SK-N-SH treated with all-trans-retinoic acid at 6 μM for 48 hours (cell line): ENCODE results near the gene MIPEP.

Source experiments
- PATZ1 ChIP-seq: fragments of 250-450 bp; sonication (Bioruptor Pico); IDR thresholded peaks from 2 replicates; pipeline ENCODE4 v1.8.0; 2020; ENCODE audit warnings: mild to moderate bottlenecking, moderate library complexity, borderline replicate concordance
- PPARA ChIP-seq: fragments of 250-450 bp; sonication (Bioruptor Pico); IDR thresholded peaks from 2 replicates; pipeline ENCODE4 v1.5.0; 2020; ENCODE audit warnings: mild to moderate bottlenecking, borderline replicate concordance
- RARB ChIP-seq: fragments of 250-450 bp; sonication (Bioruptor Pico); IDR thresholded peaks from 2 replicates; pipeline ENCODE4 v1.8.0; 2021; ENCODE audit warnings: mild to moderate bottlenecking, moderate library complexity
- TF ChIP-seq, protein P1 (sequence below): fragments of 250-450 bp; sonication (Bioruptor Pico); IDR thresholded peaks from 2 replicates; pipeline ENCODE4 v1.5.0; 2020; ENCODE audit warnings: mild to moderate bottlenecking, moderate library complexity

DNA sequence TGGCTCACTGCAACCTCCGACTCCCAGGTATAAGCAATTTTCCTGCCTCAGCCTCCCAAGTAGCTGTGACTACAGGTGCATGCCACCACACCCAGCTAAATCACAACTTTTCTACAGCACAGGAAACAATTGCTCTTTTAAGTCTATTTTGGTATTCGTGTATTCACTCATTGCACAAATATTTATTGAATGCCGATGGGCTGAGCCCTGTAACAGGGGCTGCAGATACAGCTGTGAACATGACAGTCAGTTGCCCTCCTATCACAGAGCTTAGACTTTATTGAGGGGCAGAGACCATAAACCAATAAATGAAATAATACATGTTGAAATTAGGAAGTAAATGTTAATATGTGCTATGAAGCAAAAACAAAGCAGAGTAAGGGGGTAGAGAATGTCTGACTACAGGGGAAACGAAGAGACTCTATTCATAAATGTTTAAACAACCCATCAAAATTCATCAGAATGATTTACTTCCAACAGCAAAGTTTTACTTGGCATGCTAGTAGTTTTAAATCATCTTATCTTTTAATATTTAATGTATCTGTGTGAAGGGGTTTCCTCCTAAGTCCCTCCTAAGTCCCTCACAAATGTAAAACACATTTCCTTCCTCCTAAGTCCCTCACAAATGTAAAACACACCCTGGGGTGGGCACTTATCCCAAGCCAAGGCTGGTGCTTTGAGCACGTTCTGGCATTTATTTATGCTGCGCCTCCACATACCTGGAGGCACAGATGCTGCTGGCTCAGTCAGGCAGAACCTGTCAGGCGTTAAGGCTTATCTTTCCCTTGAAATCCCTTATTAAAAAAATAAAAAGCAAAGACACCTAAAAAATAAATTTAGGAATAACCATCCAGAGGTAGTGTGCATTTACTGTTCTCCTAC lies 140.8 kb downstream of the MIPEP start:
- TF ChIP-seq, protein P1, sequence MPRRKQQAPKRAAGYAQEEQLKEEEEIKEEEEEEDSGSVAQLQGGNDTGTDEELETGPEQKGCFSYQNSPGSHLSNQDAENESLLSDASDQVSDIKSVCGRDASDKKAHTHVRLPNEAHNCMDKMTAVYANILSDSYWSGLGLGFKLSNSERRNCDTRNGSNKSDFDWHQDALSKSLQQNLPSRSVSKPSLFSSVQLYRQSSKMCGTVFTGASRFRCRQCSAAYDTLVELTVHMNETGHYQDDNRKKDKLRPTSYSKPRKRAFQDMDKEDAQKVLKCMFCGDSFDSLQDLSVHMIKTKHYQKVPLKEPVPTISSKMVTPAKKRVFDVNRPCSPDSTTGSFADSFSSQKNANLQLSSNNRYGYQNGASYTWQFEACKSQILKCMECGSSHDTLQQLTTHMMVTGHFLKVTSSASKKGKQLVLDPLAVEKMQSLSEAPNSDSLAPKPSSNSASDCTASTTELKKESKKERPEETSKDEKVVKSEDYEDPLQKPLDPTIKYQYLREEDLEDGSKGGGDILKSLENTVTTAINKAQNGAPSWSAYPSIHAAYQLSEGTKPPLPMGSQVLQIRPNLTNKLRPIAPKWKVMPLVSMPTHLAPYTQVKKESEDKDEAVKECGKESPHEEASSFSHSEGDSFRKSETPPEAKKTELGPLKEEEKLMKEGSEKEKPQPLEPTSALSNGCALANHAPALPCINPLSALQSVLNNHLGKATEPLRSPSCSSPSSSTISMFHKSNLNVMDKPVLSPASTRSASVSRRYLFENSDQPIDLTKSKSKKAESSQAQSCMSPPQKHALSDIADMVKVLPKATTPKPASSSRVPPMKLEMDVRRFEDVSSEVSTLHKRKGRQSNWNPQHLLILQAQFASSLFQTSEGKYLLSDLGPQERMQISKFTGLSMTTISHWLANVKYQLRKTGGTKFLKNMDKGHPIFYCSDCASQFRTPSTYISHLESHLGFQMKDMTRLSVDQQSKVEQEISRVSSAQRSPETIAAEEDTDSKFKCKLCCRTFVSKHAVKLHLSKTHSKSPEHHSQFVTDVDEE, result no peak
- TF ChIP-seq PPARA (no peak), RARB (CRISPR knock-in tag) (no peak), PATZ1 (CRISPR knock-in tag) (no peak)
